ENCODE results near the gene STAT4. TPM values are rescaled to one million over a fixed set of nuclear protein-coding genes. Genes with fewer than 3 reads are reported as not detected.

The STAT4 gene
- total and polyA plus RNA-seq, 4 donors = 0.85 to 7.9 (median 3.2) TPM

- 82% methylated on average over 1 of the region's 1 CpG for WGBS
- DNase-seq (ENCODE audit: low spot score) = no peak
- H3K4me1 ChIP-seq (ENCODE audit: control insufficient read depth in 4 of 4, insufficient read depth in 4 of 4, low read length in 3 of 4) = no peaks in the 10 kb centered on the region
- no peaks in the 10 kb centered on the region for H3K9me3 ChIP-seq (ENCODE audit: control insufficient read depth in 4 of 4, low read length in 3 of 4)
- H3K27ac ChIP-seq (ENCODE audit: low read depth in 1 of 2, low read length in 2 of 2) = no peak overlapping the region
- H3K9ac ChIP-seq (ENCODE audit: low read depth in 1 of 2, low read length in 2 of 2) = no peak overlapping the region
- TF ChIP-seq NR2F2 (IDR thresholded peaks at IDR 0.05) (no peak), HNF4G (IDR thresholded peaks at IDR 0.05) (no peak), HNF4A (conservative IDR thresholded peaks at IDR 0.05) (no peak), FOXA2 (IDR thresholded peaks at IDR 0.05) (no peak)
- TF ChIP-seq, protein P1, sequence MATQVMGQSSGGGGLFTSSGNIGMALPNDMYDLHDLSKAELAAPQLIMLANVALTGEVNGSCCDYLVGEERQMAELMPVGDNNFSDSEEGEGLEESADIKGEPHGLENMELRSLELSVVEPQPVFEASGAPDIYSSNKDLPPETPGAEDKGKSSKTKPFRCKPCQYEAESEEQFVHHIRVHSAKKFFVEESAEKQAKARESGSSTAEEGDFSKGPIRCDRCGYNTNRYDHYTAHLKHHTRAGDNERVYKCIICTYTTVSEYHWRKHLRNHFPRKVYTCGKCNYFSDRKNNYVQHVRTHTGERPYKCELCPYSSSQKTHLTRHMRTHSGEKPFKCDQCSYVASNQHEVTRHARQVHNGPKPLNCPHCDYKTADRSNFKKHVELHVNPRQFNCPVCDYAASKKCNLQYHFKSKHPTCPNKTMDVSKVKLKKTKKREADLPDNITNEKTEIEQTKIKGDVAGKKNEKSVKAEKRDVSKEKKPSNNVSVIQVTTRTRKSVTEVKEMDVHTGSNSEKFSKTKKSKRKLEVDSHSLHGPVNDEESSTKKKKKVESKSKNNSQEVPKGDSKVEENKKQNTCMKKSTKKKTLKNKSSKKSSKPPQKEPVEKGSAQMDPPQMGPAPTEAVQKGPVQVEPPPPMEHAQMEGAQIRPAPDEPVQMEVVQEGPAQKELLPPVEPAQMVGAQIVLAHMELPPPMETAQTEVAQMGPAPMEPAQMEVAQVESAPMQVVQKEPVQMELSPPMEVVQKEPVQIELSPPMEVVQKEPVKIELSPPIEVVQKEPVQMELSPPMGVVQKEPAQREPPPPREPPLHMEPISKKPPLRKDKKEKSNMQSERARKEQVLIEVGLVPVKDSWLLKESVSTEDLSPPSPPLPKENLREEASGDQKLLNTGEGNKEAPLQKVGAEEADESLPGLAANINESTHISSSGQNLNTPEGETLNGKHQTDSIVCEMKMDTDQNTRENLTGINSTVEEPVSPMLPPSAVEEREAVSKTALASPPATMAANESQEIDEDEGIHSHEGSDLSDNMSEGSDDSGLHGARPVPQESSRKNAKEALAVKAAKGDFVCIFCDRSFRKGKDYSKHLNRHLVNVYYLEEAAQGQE (IDR thresholded peaks at IDR 0.05) = no peak
- TF ChIP-seq, protein P2, sequence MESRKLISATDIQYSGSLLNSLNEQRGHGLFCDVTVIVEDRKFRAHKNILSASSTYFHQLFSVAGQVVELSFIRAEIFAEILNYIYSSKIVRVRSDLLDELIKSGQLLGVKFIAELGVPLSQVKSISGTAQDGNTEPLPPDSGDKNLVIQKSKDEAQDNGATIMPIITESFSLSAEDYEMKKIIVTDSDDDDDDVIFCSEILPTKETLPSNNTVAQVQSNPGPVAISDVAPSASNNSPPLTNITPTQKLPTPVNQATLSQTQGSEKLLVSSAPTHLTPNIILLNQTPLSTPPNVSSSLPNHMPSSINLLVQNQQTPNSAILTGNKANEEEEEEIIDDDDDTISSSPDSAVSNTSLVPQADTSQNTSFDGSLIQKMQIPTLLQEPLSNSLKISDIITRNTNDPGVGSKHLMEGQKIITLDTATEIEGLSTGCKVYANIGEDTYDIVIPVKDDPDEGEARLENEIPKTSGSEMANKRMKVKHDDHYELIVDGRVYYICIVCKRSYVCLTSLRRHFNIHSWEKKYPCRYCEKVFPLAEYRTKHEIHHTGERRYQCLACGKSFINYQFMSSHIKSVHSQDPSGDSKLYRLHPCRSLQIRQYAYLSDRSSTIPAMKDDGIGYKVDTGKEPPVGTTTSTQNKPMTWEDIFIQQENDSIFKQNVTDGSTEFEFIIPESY (IDR thresholded peaks at IDR 0.05) = no peak
- no peak overlapping the region for H3K4me3 ChIP-seq (ENCODE audit: low read depth in 1 of 3, low read length in 3 of 3)
- no peaks in the 10 kb centered on the region for H3K27me3 ChIP-seq (ENCODE audit: control insufficient read depth in 4 of 4, insufficient read depth in 4 of 4, low read length in 3 of 4)
- H3K36me3 ChIP-seq (ENCODE audit: control insufficient read depth in 4 of 4, insufficient read depth in 3 of 4, low read depth in 1 of 4, low read length in 3 of 4) = no peaks in the 10 kb centered on the region
Measured at GRCh38 chr2:191113761-191114160, 37.0 kb downstream of the STAT4 start.

- WGBS = 88% methylated on average over 4 of the region's 4 CpGs
- no peaks in the 10 kb centered on the region for H3K4me1 ChIP-seq (ENCODE audit: control insufficient read depth in 4 of 4, insufficient read depth in 4 of 4, low read length in 3 of 4)
- no peak overlapping the region for H3K9ac ChIP-seq (ENCODE audit: low read depth in 1 of 2, low read length in 2 of 2)
- DNase-seq (ENCODE audit: low spot score) = no peak
- H3K27me3 ChIP-seq (ENCODE audit: control insufficient read depth in 4 of 4, insufficient read depth in 4 of 4, low read length in 3 of 4) = no peaks in the 10 kb centered on the region
- TF ChIP-seq FOXA2 (IDR thresholded peaks at IDR 0.05) (no peak), TAF1 (conservative IDR thresholded peaks at IDR 0.05) (no peak), HNF4G (IDR thresholded peaks at IDR 0.05) (no peak), SP1 (IDR thresholded peaks at IDR 0.05) (no peak), GABPA (IDR thresholded peaks at IDR 0.05 in 1 of 2, conservative IDR thresholded peaks at IDR 0.05 in 1 of 2) (no peak), JUND (IDR thresholded peaks at IDR 0.05) (no peak), HNF4A (conservative IDR thresholded peaks at IDR 0.05) (no peak), RAD21 (IDR thresholded peaks at IDR 0.05) (no peak), NR2F2 (IDR thresholded peaks at IDR 0.05) (no peak), MAX (IDR thresholded peaks at IDR 0.05) (no peak), YY1 (IDR thresholded peaks at IDR 0.05) (no peak)
- TF ChIP-seq, protein P2 (IDR thresholded peaks at IDR 0.05) = no peak
- H3K36me3 ChIP-seq (ENCODE audit: control insufficient read depth in 4 of 4, insufficient read depth in 3 of 4, low read depth in 1 of 4, low read length in 3 of 4) = no peaks in the 10 kb centered on the region
- no peak overlapping the region for H3K4me3 ChIP-seq (ENCODE audit: low read depth in 1 of 3, low read length in 3 of 3)
- H3K9me3 ChIP-seq (ENCODE audit: control insufficient read depth in 4 of 4, low read length in 3 of 4) = no peaks in the 10 kb centered on the region
- no peak overlapping the region for H3K27ac ChIP-seq (ENCODE audit: low read depth in 1 of 2, low read length in 2 of 2)
Measured at GRCh38 chr2:191112448-191112901, 38.3 kb downstream of the STAT4 start.

Measured in liver (tissue), 9 donors.